NCI-H526 (cell line): ENCODE results near the gene RORC.
"Not testable (repeated sequence)": the region's sequence is repeated elsewhere in the genome, so short reads cannot be mapped to it uniquely, and the experiment has no call there.

Experiments used
- DNase-seq, 2 experiments: peaks; one replicate each; lab custom pipeline; 2025; lab: John Stamatoyannopoulos, UW

RORC gene

DNA sequence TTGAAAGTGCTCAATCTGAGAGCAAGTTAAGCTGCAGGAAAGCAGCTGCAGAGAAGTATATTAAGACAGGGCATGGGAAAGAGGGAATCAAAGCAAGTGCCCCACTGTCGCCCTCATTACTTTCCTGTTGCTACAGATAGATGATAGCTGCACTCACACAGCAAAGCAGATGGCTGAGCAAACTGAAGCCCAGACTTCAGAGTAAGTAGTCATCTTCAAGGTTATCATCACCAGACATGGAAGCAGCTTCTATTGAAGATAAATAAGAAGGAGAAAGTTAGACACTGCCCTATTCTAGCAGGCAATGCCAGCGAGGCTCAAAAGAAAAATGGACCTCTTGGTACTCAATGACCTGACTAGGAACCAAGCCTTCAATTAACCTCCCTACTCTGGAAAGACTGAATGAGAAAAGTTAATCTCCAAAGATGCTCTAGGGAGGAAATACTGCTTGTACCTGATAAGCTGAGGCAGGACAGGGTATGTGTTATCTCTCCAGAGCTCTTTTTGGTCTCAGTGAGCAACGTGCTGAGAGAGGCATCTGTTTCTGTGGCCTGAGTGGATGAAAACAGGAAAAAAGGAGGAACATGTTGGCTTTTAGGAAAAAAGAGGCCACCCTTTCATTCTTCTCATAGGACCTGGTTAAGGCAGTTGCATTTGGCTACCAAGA, 57.2 kb downstream of the RORC start:
- DNase-seq, result no peak

DNA sequence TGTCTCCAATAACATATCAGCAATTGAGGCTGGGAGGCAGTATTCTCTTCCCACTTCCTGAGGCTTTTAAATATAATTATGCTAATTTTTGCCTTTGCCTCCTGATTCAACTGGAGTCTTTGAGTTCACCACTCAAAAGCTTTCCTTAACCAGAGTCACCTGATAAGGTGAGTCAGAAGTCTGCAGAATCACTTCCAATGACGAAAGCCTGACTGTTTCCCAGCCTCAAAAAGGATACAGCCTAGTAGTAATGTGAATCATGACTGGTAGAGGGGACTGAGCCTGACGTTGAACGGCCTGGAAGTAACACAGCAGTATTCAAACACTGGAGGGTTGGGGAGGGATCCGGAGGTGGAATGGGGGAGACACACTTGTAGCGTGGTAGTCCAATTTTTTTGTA, 57.9 kb downstream of the RORC start:
- DNase-seq, result no peak

DNA sequence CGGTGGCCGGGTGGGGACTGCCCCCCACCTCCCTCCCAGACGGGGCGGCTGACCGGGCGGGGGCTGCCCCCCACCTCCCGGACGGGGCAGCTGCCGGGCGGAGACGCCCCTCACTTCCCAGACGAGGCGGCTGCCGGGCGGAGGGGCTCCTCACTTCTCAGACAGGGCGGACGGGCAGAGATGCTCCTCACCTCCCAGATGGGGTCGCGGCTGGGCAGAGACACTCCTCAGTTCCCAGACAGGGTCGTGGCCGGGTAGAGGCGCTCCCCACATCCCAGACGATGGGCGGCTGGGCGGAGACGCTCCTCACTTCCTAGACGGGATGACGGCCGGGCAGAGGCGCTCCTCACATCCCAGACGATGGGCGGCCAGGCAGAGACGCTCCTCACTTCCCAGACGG, 62.3 kb downstream of the RORC start:
- not testable (repeated sequence) for DNase-seq

DNA sequence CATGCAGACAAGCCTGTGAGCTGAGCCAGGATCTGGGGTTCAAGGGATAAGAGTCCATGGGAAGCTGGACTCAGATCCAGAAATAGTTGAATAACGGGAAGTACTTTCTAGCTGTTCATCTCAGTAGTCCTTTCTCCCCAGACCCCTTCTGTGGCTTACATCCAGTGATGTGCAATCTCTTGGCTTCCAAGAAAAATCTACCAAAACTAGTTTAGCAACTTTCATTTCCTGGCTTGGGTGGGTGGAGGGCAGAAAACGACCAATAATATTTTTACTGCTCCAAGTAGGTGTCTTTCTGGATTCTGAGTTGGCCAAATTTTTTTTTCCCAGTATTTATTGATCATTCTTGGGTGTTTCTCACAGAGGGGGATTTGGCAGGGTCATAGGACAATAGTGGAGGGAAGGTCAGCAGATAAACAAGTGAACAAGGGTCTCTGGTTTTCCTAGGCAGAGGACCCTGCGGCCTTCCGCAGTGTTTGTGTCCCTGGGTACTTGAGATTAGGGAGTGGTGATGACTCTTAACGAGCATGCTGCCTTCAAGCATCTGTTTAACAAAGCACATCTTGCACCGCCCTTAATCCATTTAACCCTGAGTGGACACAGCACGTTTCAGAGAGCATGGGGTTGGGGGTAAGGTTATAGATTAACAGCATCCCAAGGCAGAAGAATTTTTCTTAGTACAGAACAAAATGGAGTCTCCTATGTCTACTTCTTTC, 63.1 kb downstream of the RORC start:
- not testable (repeated sequence) for DNase-seq

DNA sequence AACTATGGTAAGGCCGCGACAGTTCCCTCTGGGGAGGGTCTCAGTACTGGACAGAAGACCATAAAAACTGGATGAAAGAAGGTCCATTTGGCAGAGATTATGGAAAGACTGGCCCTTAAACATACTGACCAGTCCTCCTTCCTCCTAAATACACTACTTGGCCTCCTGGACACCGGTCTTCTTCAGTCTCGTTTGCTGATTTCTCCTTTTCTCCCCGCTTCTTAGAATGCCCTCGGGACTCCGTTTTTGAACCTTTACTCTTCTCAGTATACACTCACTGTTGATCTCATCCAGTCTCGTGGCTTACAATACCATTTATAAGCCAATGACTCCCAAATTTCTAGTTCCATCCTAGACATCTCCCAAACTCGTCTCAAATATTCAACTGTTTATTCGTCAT, 67.6 kb downstream of the RORC start:
- no peak for DNase-seq

DNA sequence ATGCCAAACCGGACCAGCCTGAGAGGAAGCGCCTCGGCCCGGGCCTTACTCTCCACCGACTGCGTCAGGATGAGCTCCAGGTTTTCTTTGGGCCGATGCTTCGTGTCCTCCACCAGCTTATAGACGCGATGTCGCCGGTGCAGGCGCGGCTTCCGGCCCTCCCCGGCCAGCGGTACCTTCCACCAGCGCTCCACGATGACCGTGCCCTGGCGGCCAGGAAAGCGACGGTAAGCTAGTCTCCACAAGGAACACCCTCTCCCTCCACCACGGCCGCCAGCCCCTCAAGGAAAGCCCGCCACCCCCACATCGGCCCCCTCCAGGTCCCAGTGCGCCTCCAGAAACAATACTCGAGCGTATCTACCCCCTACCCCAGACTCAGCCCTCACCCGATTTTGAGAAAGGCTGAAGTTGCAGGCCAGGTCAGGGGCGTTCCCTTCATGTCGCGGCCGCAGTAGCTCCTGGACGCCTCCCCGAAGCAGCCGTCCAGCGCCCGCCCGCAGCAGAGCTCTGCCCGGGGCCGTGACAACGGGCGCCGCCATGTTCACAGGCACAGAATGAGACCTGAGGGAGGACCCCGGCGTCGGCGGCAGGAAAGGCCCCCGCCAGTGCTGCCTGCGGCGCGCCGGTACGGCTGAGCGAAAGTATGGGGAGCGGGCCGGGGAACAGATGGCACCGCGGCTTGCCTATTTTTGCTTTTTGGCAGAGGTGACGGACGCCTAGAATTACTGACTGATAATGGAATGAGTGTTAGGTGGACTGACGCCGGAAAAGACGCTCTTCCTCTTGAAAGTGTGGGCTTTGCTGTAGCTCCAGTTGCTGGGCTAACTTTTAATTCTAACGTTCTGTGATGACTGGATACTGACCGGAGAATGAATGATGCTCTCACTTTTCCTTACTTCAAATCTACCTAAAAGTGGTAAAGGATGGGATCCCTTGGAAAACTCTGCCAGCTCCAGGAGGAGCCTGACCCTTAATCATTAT, 68.4 kb downstream of the RORC start, which contains the start of gene MRPL9:
Gene MRPL9 (minus strand): TSS at position 556 of the 981 bp plus-strand sequence. CDS start 17 bp downstream, at position 539.
- DNase-seq, result peak; percentile 84 to 99

DNA sequence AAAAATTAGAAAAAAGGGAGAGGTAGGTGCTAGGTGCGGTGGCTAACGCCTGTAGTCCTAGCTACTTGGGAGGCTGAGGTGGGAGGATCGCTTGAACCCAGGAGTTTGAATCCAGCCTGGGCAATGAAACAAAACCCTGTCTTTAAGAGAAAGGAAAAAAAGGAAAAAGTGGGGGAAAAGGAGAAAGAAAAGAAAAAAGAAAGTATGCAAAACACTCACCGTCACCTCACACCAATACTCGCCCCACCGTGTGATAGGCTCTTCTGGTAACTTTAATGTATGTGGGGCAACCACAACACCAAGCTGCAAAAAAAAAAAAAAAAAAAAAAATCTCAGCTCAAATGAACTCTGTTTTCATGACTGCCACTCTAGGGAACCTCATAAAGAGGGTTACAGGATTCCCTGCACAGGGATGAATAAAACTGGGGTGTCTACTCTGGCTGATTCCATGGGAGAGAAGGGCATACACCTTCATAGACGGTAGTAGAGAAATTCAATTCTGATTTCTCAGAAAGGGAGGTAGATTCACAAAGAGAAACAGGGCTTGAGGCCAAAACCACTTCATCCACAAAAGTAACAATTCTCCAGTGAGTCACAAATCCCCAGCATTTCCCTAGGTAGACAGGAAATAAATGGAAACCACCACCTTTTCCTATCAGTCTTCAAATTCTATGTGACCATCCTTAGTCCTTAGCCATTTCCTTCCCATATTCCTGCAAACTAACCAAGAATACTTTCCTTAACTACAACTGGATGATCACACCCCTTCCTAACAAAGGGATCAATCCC, 70.8 kb downstream of the RORC start:
- DNase-seq, result no peak

DNA sequence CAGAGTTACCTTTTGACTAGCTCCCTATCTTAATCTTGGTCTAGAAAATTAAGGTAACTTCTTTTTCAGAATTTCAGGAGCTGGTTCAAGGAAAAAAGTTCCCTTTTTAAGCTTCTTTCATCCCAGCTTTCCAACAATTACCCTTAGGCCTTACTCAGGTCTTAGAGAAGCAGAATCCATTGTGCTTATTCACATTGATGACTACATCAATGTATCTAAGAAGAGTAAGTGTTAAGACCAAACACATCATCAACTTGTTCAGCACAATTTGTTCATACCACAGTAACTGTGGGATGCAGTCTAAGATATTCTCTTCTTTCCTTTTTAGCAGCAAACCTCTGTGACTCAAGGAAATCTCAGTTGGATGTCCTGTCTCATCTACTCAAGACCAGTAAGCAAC, 72.4 kb downstream of the RORC start:
- no peak for DNase-seq

DNA sequence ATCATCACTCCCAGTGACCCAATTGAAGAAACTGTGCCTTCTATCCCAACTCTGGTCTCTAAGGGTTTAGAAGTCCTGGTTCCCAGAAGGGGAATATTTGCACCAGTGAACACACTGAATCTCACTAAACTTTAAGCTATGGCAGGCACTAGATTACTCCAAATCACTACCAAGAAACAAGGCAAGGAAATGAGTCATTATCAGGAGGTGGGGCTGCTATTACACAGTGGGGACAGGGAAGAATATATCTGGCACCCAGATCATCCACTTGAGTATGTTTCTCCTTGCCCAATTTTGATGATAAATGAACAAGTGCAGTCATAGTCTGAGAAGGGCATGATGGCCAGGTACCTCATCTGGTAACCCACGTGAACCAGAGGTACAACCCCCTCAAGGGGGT, 75.3 kb downstream of the RORC start:
- DNase-seq, result no peak
